ENCODE data around the gene CDC20. TPM values are rescaled to one million over a fixed set of nuclear protein-coding genes. Genes with fewer than 3 reads are reported as not detected.
A peak's percentile ranks its signal among the peaks of the same experiment; 100 is the strongest.

The CDC20 gene
- total and polyA plus RNA-seq, 4 donors = 3.6 to 6.1 (median 5.2) TPM

DNA sequence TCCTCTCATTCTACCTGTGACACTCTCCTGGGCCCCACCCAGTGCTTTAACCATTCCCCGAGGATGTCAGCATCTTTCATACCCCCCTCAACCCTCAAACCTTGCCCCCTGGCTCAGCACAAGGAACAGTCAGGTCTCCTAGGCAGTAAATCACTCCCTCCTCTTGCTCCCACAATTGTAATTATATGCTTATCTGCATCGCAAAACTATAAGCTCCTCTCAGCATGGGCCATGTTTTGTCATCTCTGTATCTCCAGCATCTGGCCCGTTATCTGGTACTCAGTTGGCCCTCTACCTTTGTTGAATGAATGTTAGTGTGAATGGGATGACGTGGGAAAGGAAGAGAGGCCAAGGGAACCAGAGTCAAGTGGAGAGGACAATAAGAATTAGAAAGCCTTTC lies 11.8 kb downstream of the CDC20 start:
- TF ChIP-seq, protein P1, sequence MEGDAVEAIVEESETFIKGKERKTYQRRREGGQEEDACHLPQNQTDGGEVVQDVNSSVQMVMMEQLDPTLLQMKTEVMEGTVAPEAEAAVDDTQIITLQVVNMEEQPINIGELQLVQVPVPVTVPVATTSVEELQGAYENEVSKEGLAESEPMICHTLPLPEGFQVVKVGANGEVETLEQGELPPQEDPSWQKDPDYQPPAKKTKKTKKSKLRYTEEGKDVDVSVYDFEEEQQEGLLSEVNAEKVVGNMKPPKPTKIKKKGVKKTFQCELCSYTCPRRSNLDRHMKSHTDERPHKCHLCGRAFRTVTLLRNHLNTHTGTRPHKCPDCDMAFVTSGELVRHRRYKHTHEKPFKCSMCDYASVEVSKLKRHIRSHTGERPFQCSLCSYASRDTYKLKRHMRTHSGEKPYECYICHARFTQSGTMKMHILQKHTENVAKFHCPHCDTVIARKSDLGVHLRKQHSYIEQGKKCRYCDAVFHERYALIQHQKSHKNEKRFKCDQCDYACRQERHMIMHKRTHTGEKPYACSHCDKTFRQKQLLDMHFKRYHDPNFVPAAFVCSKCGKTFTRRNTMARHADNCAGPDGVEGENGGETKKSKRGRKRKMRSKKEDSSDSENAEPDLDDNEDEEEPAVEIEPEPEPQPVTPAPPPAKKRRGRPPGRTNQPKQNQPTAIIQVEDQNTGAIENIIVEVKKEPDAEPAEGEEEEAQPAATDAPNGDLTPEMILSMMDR (IDR thresholded peaks at IDR 0.05; ENCODE audit: control extremely low read depth, extremely low read depth) = no peak
- Histone ChIP-seq H3K27me3 (ENCODE audit: control insufficient read depth in 3 of 3, insufficient read depth in 3 of 3, low read length in 2 of 3) (no peaks in the 10 kb centered on the region), H3K36me3 (ENCODE audit: control insufficient read depth in 4 of 4, insufficient read depth in 4 of 4, low read length in 4 of 4) (peaks cover 0 to 4% (median under 1%) of the 10 kb centered on the region in 4 donors), H3K4me3 (no peak overlapping the region), H3K9ac (ENCODE audit: insufficient read depth in 1 of 2, low read length in 2 of 2) (no peak overlapping the region), H3K4me1 (ENCODE audit: control insufficient read depth in 5 of 5, insufficient read depth in 5 of 5, low read length in 5 of 5) (peaks cover 3 to 20% (median 17%) of the 10 kb centered on the region in 5 donors), H3K27ac (ENCODE audit: low read depth in 1 of 2, low read length in 1 of 2) (no peak overlapping the region), H3K9me3 (ENCODE audit: control insufficient read depth in 4 of 4, insufficient read depth in 3 of 4, low read length in 3 of 4) (no peaks in the 10 kb centered on the region)
- ATAC-seq (ENCODE audit: insufficient read depth, low FRiP score) = no peak
- WGBS, 2 donors = 87 to 92% methylated on average over 4 of the region's 4 CpGs
- no peak for DNase-seq

DNA sequence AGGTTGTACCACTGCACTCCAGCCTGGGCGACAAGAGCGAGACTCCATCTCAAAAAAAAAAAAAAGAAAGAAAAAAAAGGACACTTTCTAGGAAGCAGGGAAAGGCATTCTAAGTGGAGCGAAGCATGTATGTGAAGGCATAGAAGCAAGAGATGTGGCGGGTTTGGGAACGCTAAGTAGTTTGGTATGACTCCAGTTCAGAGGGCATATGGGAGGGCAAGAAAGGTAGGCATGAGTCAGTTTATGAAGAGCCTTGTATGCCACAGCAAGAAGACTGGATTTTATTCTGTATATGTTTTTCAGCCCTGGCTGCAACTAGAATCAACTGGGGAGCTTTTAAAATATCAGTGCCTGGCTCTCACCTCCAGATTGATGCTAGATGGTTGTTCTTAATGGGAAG lies 13.4 kb downstream of the CDC20 start:
- ATAC-seq (ENCODE audit: insufficient read depth, low FRiP score) (no peak), DNase-seq (no peak)
- Histone ChIP-seq H3K27me3 (ENCODE audit: control insufficient read depth in 3 of 3, insufficient read depth in 3 of 3, low read length in 2 of 3) (no peaks in the 10 kb centered on the region), H3K4me1 (ENCODE audit: control insufficient read depth in 5 of 5, insufficient read depth in 5 of 5, low read length in 5 of 5) (peaks cover 3 to 20% (median 5%) of the 10 kb centered on the region in 5 donors), H3K4me3 (no peak overlapping the region), H3K9me3 (ENCODE audit: control insufficient read depth in 4 of 4, insufficient read depth in 3 of 4, low read length in 3 of 4) (no peaks in the 10 kb centered on the region), H3K36me3 (ENCODE audit: control insufficient read depth in 4 of 4, insufficient read depth in 4 of 4, low read length in 4 of 4) (peaks cover 0 to 2% (median 0%) of the 10 kb centered on the region in 4 donors), H3K9ac (ENCODE audit: insufficient read depth in 1 of 2, low read length in 2 of 2) (no peak overlapping the region), H3K27ac (ENCODE audit: low read depth in 1 of 2, low read length in 1 of 2) (peak overlapping the region in 1 of 2 donors; percentile 43)
- 94 to 97% methylated on average over 5 of the region's 5 CpGs for WGBS, 2 donors
- TF ChIP-seq, protein P1 (IDR thresholded peaks at IDR 0.05; ENCODE audit: control extremely low read depth, extremely low read depth) = no peak

DNA sequence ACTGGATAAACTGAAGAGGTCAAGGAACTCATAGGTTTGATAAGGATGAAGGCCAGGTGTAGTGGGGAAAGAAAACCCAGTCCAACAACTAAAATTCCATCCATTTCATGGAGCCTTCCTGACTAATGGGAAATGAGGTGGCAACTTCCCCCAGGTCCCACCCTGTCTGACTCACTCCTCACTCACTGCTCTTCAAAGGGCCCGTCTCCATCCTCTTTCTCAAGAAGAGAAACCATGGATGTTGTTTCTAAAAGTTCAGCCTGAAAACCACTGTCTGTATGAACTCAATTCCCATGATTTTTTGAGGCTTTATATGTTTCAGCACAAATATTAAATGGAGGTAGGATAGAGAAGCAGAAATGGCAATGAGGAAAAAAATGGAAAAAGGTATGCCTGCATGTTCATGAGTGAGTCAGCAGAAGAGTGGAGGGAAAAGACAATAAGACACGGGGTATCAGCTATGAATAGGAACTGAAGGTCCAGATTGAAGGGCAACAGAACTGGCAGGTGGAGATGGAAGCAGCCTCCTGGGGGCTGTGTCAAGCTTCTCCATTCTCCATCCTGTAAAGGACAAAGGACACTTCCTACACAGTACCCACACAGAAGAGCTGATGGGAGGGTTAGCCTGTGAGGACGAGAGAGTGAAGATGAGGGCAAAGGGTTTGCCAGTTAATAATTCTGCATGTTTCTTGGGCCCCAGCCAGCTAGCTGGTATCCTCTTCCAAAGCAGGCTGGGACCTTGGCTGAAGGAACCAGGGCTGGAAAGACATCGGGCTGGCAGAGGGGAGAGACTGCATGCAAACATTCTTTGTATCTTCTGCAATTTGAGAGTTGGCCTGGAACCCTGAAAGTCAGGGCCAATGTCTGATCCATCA lies 14.5 kb downstream of the CDC20 start:
- 60 to 82% methylated on average over 4 of the region's 4 CpGs for WGBS, 2 donors
- H3K4me1 ChIP-seq (ENCODE audit: control insufficient read depth in 5 of 5, insufficient read depth in 5 of 5, low read length in 5 of 5) = peaks cover 3 to 20% (median 5%) of the 10 kb centered on the region in 5 donors
- no peaks in the 10 kb centered on the region for H3K27me3 ChIP-seq (ENCODE audit: control insufficient read depth in 3 of 3, insufficient read depth in 3 of 3, low read length in 2 of 3)
- peak overlapping the region; percentile 51 to 70 for H3K27ac ChIP-seq (ENCODE audit: low read depth in 1 of 2, low read length in 1 of 2)
- H3K9ac ChIP-seq (ENCODE audit: insufficient read depth in 1 of 2, low read length in 2 of 2) = no peak overlapping the region
- H3K9me3 ChIP-seq (ENCODE audit: control insufficient read depth in 4 of 4, insufficient read depth in 3 of 4, low read length in 3 of 4) = no peaks in the 10 kb centered on the region
- H3K4me3 ChIP-seq = no peak overlapping the region
- H3K36me3 ChIP-seq (ENCODE audit: control insufficient read depth in 4 of 4, insufficient read depth in 4 of 4, low read length in 4 of 4) = peaks cover 0 to 5% (median 0%) of the 10 kb centered on the region in 4 donors
- DNase-seq (no peak), ATAC-seq (ENCODE audit: insufficient read depth, low FRiP score) (no peak)
- TF ChIP-seq, protein P1 (IDR thresholded peaks at IDR 0.05; ENCODE audit: control extremely low read depth, extremely low read depth) = no peak
